HEK293 (cell line): ENCODE results near the gene FAM118B.

Experiments used
- CTCF ChIA-PET: fragments of 350-600 bp; formaldehyde crosslinking; extraction: SDS; loops from one replicate; lab custom pipeline; 2021; ENCODE audit warnings: antibody characterized with exemption; lab: Yijun Ruan, JAX
- POLR2A ChIA-PET: fragments of 300-600 bp; formaldehyde crosslinking; extraction: SDS; loops from one replicate; lab custom pipeline; 2020; ENCODE audit warnings: antibody characterized with exemption, inconsistent platforms; lab: Yijun Ruan, JAX
- H3K27ac ChIP-seq: fragments of 200-500 bp; sonication (Bioruptor generic); 2 replicates; pipeline ENCODE4 v1.5.1; 2014; ENCODE audit warnings: low read depth, low read length, control low read depth, inconsistent platforms; ENCODE audit errors: extremely low read depth
- H3K36me3 ChIP-seq, 2 experiments: fragments of 200-500 bp in 1 of 2; sonication (Bioruptor generic) in 1 of 2; 1 replicate in 1 of 2; 2 replicates in 1 of 2; pipeline ENCODE4 v1.5.1; 2014 to 2017; ENCODE audit warnings: inconsistent platforms in 2 of 2, low read length in 2 of 2; ENCODE audit not compliant: control insufficient read depth in 2 of 2, insufficient read depth in 1 of 2
- H3K4me1 ChIP-seq: fragments of 200-500 bp; sonication (Bioruptor generic); 2 replicates; pipeline ENCODE4 v1.5.1; 2014; ENCODE audit warnings: mild to moderate bottlenecking, low read length, inconsistent platforms; ENCODE audit not compliant: control insufficient read depth, insufficient read depth
- H3K4me3 ChIP-seq: 2 replicates; pipeline ENCODE4 v1.5.1; 2011; ENCODE audit warnings: low read depth, mild to moderate bottlenecking, control low read depth, low read length, moderate library complexity
- H3K9me3 ChIP-seq: fragments of 200-500 bp; sonication (Bioruptor generic); 2 replicates; pipeline ENCODE4 v1.5.1; 2014; ENCODE audit warnings: low read depth, low read length, inconsistent platforms; ENCODE audit not compliant: control insufficient read depth, insufficient read depth
- MZF1 ChIP-seq: fragments of 450-650 bp; formaldehyde crosslinking; IDR thresholded peaks from 2 replicates; pipeline ENCODE4 v1.5.1; 2017; ENCODE audit warnings: missing biosample characterization, missing genetic modification characterization, borderline replicate concordance
- OSR2 ChIP-seq: fragments of 450-650 bp; formaldehyde crosslinking; IDR thresholded peaks from 2 replicates; pipeline ENCODE4 v1.5.1; 2016; ENCODE audit warnings: missing biosample characterization, missing genetic modification characterization
- PRDM6 ChIP-seq: fragments of 450-650 bp; formaldehyde crosslinking; IDR thresholded peaks from 2 replicates; pipeline ENCODE4 v1.5.1; 2017; ENCODE audit warnings: missing biosample characterization, missing genetic modification characterization
- SCRT1 ChIP-seq: fragments of 450-650 bp; formaldehyde crosslinking; IDR thresholded peaks from 2 replicates; pipeline ENCODE4 v1.5.1; 2016; ENCODE audit warnings: missing biosample characterization, missing genetic modification characterization, borderline replicate concordance
- SCRT2 ChIP-seq: fragments of 450-650 bp; formaldehyde crosslinking; IDR thresholded peaks from 2 replicates; pipeline ENCODE4 v1.5.1; 2016; ENCODE audit warnings: missing biosample characterization, missing genetic modification characterization
- SP3 ChIP-seq: fragments of 450-650 bp; formaldehyde crosslinking; IDR thresholded peaks from 2 replicates; pipeline ENCODE4 v1.5.1; 2016; ENCODE audit warnings: missing biosample characterization, missing genetic modification characterization
- TCF7L2 ChIP-seq: IDR thresholded peaks from 2 replicates; pipeline ENCODE4 v1.6.1; 2011; ENCODE audit warnings: low read depth, mild to moderate bottlenecking, inconsistent platforms, low read length, moderate library complexity, borderline replicate concordance
- ZBTB10 ChIP-seq: fragments of 450-650 bp; formaldehyde crosslinking; IDR thresholded peaks from 2 replicates; pipeline ENCODE4 v1.5.1; 2016; ENCODE audit warnings: missing biosample characterization, missing genetic modification characterization
- ZNF16 ChIP-seq: fragments of 450-650 bp; formaldehyde crosslinking; IDR thresholded peaks from 2 replicates; pipeline ENCODE4 v1.5.1; 2016; ENCODE audit warnings: low read depth, missing biosample characterization, missing genetic modification characterization
- ZNF202 ChIP-seq: fragments of 450-650 bp; formaldehyde crosslinking; IDR thresholded peaks from 2 replicates; pipeline ENCODE4 v1.5.1; 2016; ENCODE audit warnings: missing biosample characterization, missing genetic modification characterization, borderline replicate concordance
- ZNF580 ChIP-seq: fragments of 450-650 bp; formaldehyde crosslinking; IDR thresholded peaks from 2 replicates; pipeline ENCODE4 v1.5.1; 2016; ENCODE audit warnings: missing biosample characterization, missing genetic modification characterization
- ZSCAN4 ChIP-seq: fragments of 450-650 bp; formaldehyde crosslinking; IDR thresholded peaks from 2 replicates; pipeline ENCODE4 v1.5.1; 2017; ENCODE audit warnings: missing biosample characterization, missing genetic modification characterization
- TF ChIP-seq, protein P1 (sequence below): fragments of 450-650 bp; formaldehyde crosslinking; IDR thresholded peaks from 2 replicates; pipeline ENCODE4 v1.5.1; 2016; ENCODE audit warnings: missing biosample characterization, missing genetic modification characterization
- TF ChIP-seq, protein P2 (sequence below): fragments of 450-650 bp; formaldehyde crosslinking; IDR thresholded peaks from 2 replicates; pipeline ENCODE4 v1.5.1; 2017; ENCODE audit warnings: missing biosample characterization, missing genetic modification characterization

The FAM118B gene

GRCh38 chr11:126304457-126305075 is 93.0 kb downstream of the FAM118B start (continued):
- TF ChIP-seq PRDM6 (tag by site-specific recombination), result no peak; the same call in 1 of the 2 replicates
- no peak for TF ChIP-seq ZSCAN4 (tag by site-specific recombination)
- TF ChIP-seq, protein P1, sequence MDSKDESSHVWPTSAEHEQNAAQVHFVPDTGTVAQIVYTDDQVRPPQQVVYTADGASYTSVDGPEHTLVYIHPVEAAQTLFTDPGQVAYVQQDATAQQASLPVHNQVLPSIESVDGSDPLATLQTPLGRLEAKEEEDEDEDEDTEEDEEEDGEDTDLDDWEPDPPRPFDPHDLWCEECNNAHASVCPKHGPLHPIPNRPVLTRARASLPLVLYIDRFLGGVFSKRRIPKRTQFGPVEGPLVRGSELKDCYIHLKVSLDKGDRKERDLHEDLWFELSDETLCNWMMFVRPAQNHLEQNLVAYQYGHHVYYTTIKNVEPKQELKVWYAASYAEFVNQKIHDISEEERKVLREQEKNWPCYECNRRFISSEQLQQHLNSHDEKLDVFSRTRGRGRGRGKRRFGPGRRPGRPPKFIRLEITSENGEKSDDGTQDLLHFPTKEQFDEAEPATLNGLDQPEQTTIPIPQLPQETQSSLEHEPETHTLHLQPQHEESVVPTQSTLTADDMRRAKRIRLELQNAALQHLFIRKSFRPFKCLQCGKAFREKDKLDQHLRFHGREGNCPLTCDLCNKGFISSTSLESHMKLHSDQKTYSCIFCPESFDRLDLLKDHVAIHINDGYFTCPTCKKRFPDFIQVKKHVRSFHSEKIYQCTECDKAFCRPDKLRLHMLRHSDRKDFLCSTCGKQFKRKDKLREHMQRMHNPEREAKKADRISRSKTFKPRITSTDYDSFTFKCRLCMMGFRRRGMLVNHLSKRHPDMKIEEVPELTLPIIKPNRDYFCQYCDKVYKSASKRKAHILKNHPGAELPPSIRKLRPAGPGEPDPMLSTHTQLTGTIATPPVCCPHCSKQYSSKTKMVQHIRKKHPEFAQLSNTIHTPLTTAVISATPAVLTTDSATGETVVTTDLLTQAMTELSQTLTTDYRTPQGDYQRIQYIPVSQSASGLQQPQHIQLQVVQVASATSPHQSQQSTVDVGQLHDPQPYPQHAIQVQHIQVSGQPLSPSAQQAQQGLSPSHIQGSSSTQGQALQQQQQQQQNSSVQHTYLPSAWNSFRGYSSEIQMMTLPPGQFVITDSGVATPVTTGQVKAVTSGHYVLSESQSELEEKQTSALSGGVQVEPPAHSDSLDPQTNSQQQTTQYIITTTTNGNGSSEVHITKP (tag by site-specific recombination), result 0 out of 2 replicates have a peak, but pooled peaks have one; percentile 11
- TF ChIP-seq, protein P2, sequence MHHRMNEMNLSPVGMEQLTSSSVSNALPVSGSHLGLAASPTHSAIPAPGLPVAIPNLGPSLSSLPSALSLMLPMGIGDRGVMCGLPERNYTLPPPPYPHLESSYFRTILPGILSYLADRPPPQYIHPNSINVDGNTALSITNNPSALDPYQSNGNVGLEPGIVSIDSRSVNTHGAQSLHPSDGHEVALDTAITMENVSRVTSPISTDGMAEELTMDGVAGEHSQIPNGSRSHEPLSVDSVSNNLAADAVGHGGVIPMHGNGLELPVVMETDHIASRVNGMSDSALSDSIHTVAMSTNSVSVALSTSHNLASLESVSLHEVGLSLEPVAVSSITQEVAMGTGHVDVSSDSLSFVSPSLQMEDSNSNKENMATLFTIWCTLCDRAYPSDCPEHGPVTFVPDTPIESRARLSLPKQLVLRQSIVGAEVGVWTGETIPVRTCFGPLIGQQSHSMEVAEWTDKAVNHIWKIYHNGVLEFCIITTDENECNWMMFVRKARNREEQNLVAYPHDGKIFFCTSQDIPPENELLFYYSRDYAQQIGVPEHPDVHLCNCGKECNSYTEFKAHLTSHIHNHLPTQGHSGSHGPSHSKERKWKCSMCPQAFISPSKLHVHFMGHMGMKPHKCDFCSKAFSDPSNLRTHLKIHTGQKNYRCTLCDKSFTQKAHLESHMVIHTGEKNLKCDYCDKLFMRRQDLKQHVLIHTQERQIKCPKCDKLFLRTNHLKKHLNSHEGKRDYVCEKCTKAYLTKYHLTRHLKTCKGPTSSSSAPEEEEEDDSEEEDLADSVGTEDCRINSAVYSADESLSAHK (tag by site-specific recombination), result no peak
- TF ChIP-seq SP3 (tag by site-specific recombination), result no peak
- no peak for TF ChIP-seq ZNF580 (tag by site-specific recombination)
- TF ChIP-seq TCF7L2, result peak; percentile 52; the same call in 1 of the 2 replicates
- no peak for TF ChIP-seq ZNF202 (tag by site-specific recombination)
- TF ChIP-seq OSR2, result no peak

DNA sequence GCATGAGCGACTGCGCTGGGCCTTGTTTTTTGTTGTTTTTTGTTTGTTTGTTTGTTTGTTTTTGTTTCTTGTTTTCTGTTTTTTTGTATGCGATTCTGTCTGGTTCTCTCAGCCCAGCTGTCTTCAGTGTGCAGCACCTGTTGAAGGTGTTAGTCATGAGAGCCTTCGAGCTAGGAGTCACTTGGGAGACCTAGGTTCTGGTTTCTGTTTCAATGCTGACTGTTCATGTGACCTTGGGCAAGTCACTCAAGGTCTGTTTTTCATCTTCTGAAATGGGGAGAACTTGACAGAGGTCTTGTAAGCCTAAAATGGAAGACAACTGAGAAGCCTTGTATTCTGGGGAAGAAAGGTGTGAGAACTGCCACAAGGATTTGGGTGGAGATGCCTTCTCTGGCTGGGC is 94.1 kb downstream of the FAM118B start:
- H3K36me3 ChIP-seq, result peaks cover 0 to 10% of the 10 kb centered on the region in 2 experiments; a peak in 2 of 3 replicates
- ChIA-PET POLR2A (no interaction called here), CTCF (no interaction called here)
- no peaks in the 10 kb centered on the region for H3K9me3 ChIP-seq
- TF ChIP-seq MZF1 (no peak), ZBTB10 (tag by site-specific recombination) (no peak), SCRT2 (tag by site-specific recombination) (peak; percentile 84), SCRT1 (tag by site-specific recombination) (peak; percentile 53; the same call in 1 of the 2 replicates), ZNF16 (tag by site-specific recombination) (no peak)
- H3K4me1 ChIP-seq, result no peaks in the 10 kb centered on the region
- H3K27ac ChIP-seq, result no peak overlapping the region
- no peak overlapping the region for H3K4me3 ChIP-seq
